ENCODE results near the gene RBBP8NL. TPM values are rescaled to one million over a fixed set of nuclear protein-coding genes. Genes with fewer than 3 reads are reported as not detected.

The RBBP8NL gene
- not detected for total RNA-seq

GRCh38 chr20:62427172-62428001 is at the start of gene RBBP8NL:
Gene RBBP8NL (minus strand): TSS chr20:62427539. CDS start chr20:62419647, 7,892 bp downstream.
- ATAC-seq (no peak), DNase-seq (no peak)
- H3K9me3 Mint-ChIP-seq (ENCODE audit: low read depth), result no peaks in the 10 kb centered on the region
- H3K27ac Mint-ChIP-seq, result no peak within 1 kb of the TSS
- H3K36me3 Mint-ChIP-seq (ENCODE audit: low read depth), result no peaks in the 10 kb centered on the region
- ChIA-PET POLR2A (no interaction called here), CTCF (no interaction called here)
- intact Hi-C loops (cut with DNase I, micrococcal nuclease), result no loop called here
- peaks cover 2% of the 10 kb centered on the region for H3K27me3 Mint-ChIP-seq
- no peaks in the 10 kb centered on the region for H3K4me1 Mint-ChIP-seq
- no peak within 1 kb of the TSS for H3K4me3 Mint-ChIP-seq

GRCh38 chr20:62476056-62476838 is 48.9 kb upstream of the RBBP8NL start:
- no peaks in the 10 kb centered on the region for H3K4me1 Mint-ChIP-seq
- DNase-seq (peak; percentile 27), ATAC-seq (peak; percentile 12)
- intact Hi-C loops (cut with DNase I, micrococcal nuclease), result loop anchor here in 1 of 2 experiments (10.0 kb wide), 1 partner anchor 699 kb away; no protein-coding TSS in a partner anchor
- no peak overlapping the region for H3K27ac Mint-ChIP-seq
- peaks cover 34% of the 10 kb centered on the region for H3K27me3 Mint-ChIP-seq
- H3K4me3 Mint-ChIP-seq, result no peak overlapping the region
- H3K9me3 Mint-ChIP-seq (ENCODE audit: low read depth), result no peaks in the 10 kb centered on the region
- POLR2A ChIA-PET, result interaction anchor here (0.7 kb wide), 1 partner anchor 1165 kb away, joined by 3 read pairs; no protein-coding TSS in a partner anchor
- CTCF ChIA-PET, result no interaction called here
- no peaks in the 10 kb centered on the region for H3K36me3 Mint-ChIP-seq (ENCODE audit: low read depth)

- ChIA-PET POLR2A (no interaction called here), CTCF (no interaction called here)
- Mint-ChIP-seq H3K4me3 (no peak within 1 kb of the TSS), H3K9me3 (ENCODE audit: low read depth) (no peaks in the 10 kb centered on the region), H3K4me1 (no peaks in the 10 kb centered on the region), H3K27ac (no peak within 1 kb of the TSS), H3K36me3 (ENCODE audit: low read depth) (no peaks in the 10 kb centered on the region), H3K27me3 (peaks cover 34% of the 10 kb centered on the region)
- DNase-seq (no peak), ATAC-seq (no peak)
- intact Hi-C loops (cut with DNase I, micrococcal nuclease), result loop anchor here in 1 of 2 experiments (10.0 kb wide), 1 partner anchor 699 kb away; no protein-coding TSS in a partner anchor
Observed at GRCh38 chr20:62475772-62476055, 48.4 kb upstream of the RBBP8NL start, which contains the start of gene GATA5. Gene GATA5 (minus strand): TSS chr20:62475995. CDS start chr20:62475521, 474 bp downstream.

GRCh38 chr20:62475027-62475771 is 47.9 kb upstream of the RBBP8NL start:
- ChIA-PET POLR2A (no interaction called here), CTCF (no interaction called here)
- Mint-ChIP-seq H3K4me1 (no peaks in the 10 kb centered on the region), H3K36me3 (ENCODE audit: low read depth) (no peaks in the 10 kb centered on the region), H3K27ac (no peak overlapping the region), H3K27me3 (peaks cover 36% of the 10 kb centered on the region), H3K9me3 (ENCODE audit: low read depth) (no peaks in the 10 kb centered on the region), H3K4me3 (no peak overlapping the region)
- intact Hi-C loops (cut with DNase I, micrococcal nuclease), result loop anchor here in 1 of 2 experiments (10.0 kb wide), 1 partner anchor 700 kb away; no protein-coding TSS in a partner anchor
- DNase-seq, result no peak
- no peak for ATAC-seq

- DNase-seq (no peak), ATAC-seq (no peak)
- Mint-ChIP-seq H3K36me3 (ENCODE audit: low read depth) (no peaks in the 10 kb centered on the region), H3K9me3 (ENCODE audit: low read depth) (no peaks in the 10 kb centered on the region), H3K4me3 (no peak overlapping the region), H3K27ac (no peak overlapping the region), H3K4me1 (no peaks in the 10 kb centered on the region), H3K27me3 (peaks cover 38% of the 10 kb centered on the region)
- ChIA-PET POLR2A (no interaction called here), CTCF (no interaction called here)
- intact Hi-C loops (cut with DNase I, micrococcal nuclease), result loop anchor here in 1 of 2 experiments (10.0 kb wide), 1 partner anchor 700 kb away; no protein-coding TSS in a partner anchor
Observed at GRCh38 chr20:62474604-62475026, 47.3 kb upstream of the RBBP8NL start.

- no peaks in the 10 kb centered on the region for H3K9me3 Mint-ChIP-seq (ENCODE audit: low read depth)
- ATAC-seq (no peak), DNase-seq (no peak)
- no peak overlapping the region for H3K4me3 Mint-ChIP-seq
- intact Hi-C loops (cut with DNase I, micrococcal nuclease), result loop anchor here in 1 of 2 experiments (10.0 kb wide), 1 partner anchor 701 kb away; no protein-coding TSS in a partner anchor
- H3K27ac Mint-ChIP-seq, result no peak overlapping the region
- POLR2A ChIA-PET, result no interaction called here
- no peaks in the 10 kb centered on the region for H3K36me3 Mint-ChIP-seq (ENCODE audit: low read depth)
- CTCF ChIA-PET, result no interaction called here
- peaks cover 33% of the 10 kb centered on the region for H3K27me3 Mint-ChIP-seq
- H3K4me1 Mint-ChIP-seq, result no peaks in the 10 kb centered on the region
Observed at GRCh38 chr20:62473717-62474603, 46.6 kb upstream of the RBBP8NL start.

GRCh38 chr20:62472941-62473585 is 45.7 kb upstream of the RBBP8NL start:
- DNase-seq (no peak), ATAC-seq (no peak)
- CTCF ChIA-PET, result interaction anchor here (0.5 kb wide), 1 partner anchor 72 kb away, joined by 5 read pairs; no protein-coding TSS in a partner anchor
- no peaks in the 10 kb centered on the region for H3K9me3 Mint-ChIP-seq (ENCODE audit: low read depth)
- H3K27me3 Mint-ChIP-seq, result peaks cover 29% of the 10 kb centered on the region
- POLR2A ChIA-PET, result no interaction called here
- intact Hi-C loops (cut with DNase I, micrococcal nuclease), result loop anchor here in 1 of 2 experiments (10.0 kb wide), 1 partner anchor 702 kb away; no protein-coding TSS in a partner anchor
- H3K27ac Mint-ChIP-seq, result no peak overlapping the region
- H3K4me1 Mint-ChIP-seq, result no peaks in the 10 kb centered on the region
- H3K4me3 Mint-ChIP-seq, result no peak overlapping the region
- H3K36me3 Mint-ChIP-seq (ENCODE audit: low read depth), result no peaks in the 10 kb centered on the region

- no peak overlapping the region for H3K4me3 Mint-ChIP-seq
- no peak for ATAC-seq
- H3K36me3 Mint-ChIP-seq (ENCODE audit: low read depth), result no peaks in the 10 kb centered on the region
- H3K9me3 Mint-ChIP-seq (ENCODE audit: low read depth), result no peaks in the 10 kb centered on the region
- POLR2A ChIA-PET, result interaction anchor here (0.6 kb wide), 1 partner anchor 429 kb away, joined by 5 read pairs; no protein-coding TSS in a partner anchor
- H3K27me3 Mint-ChIP-seq, result peaks cover 26% of the 10 kb centered on the region
- no peak overlapping the region for H3K27ac Mint-ChIP-seq
- intact Hi-C loops (cut with DNase I, micrococcal nuclease), result loop anchor here in 1 of 2 experiments (10.0 kb wide), 1 partner anchor 702 kb away; no protein-coding TSS in a partner anchor
- H3K4me1 Mint-ChIP-seq, result no peaks in the 10 kb centered on the region
- CTCF ChIA-PET, result interaction anchor here (0.8 kb wide), 1 partner anchor 144 kb away, joined by 3 read pairs; no protein-coding TSS in a partner anchor
- DNase-seq, result no peak
Observed at GRCh38 chr20:62472138-62472940, 45.0 kb upstream of the RBBP8NL start.

- no peaks in the 10 kb centered on the region for H3K9me3 Mint-ChIP-seq (ENCODE audit: low read depth)
- intact Hi-C loops (cut with DNase I, micrococcal nuclease), result loop anchor here in 1 of 2 experiments (10.0 kb wide), 1 partner anchor 704 kb away; no protein-coding TSS in a partner anchor
- POLR2A ChIA-PET, result no interaction called here
- CTCF ChIA-PET, result interaction anchor here (1.0 kb wide), 1 partner anchor 233 kb away, joined by 4 read pairs; no protein-coding TSS in a partner anchor
- DNase-seq, result no peak
- no peaks in the 10 kb centered on the region for H3K4me1 Mint-ChIP-seq
- H3K27me3 Mint-ChIP-seq, result peaks cover 21% of the 10 kb centered on the region
- H3K36me3 Mint-ChIP-seq (ENCODE audit: low read depth), result no peaks in the 10 kb centered on the region
- no peak overlapping the region for H3K4me3 Mint-ChIP-seq
- no peak for ATAC-seq
- H3K27ac Mint-ChIP-seq, result no peak overlapping the region
Observed at GRCh38 chr20:62470459-62470858, 43.1 kb upstream of the RBBP8NL start.
